Measurements from ENCODE around the gene SCNM1.

SCNM1 gene

DNA sequence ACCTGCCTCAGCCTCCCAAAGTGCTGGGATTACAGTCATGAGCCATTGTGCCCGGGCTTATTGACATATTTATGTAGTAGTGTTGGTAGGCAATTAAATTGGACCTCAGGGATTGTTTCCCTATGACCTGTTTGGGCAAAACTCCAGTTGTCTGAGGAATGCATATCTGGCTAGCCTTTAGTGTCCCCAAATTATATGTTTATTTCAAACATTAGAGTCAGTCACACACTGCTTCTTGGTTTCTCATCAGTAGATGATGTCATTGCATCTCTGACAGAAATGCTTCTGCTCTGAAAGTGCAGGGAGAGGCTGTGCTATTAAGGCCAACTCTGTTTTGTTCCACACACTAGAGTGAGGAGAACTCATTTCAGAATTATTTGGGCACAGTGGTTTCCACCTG is 44.9 kb downstream of the SCNM1 start:
- no peak for DNase-seq (ENCODE audit: extremely low read depth, low read depth)
- no peak for TF ChIP-seq CTCF (IDR thresholded peaks at IDR 0.05; ENCODE audit: low read depth, low read length)

DNA sequence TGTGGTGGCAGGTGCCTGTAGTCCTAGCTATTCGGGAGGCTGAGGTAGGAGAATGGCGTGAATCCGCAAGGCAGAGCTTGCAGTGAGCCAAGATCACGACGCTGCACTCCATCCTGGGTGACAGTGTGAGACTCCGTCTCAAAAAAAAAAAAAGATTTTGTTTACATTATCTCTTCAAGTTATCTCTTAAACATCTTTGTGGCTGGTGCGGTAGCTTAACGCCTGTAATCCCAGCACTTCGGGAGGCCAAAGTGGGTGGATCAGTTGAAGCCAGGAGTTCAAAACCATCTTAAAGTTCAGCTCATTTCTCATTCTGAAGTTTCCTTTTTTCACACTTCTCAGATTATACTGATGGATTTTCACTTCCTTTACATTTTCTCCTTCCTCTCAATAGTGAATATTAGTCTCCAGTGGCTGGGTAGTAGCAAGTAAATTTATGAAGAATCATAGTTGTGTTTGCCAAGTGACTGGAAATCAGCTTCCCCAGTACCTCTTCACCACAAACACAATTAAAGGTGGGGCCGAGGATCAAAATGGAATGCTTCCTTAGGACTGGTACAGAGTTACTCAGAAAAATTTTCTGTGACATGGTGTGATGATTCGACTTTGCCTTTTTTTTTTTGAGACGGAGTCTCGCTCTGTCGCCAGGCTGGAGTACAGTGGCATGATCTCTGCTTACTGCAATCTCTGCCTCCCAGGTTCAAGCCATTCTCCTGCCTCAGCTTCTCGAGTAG is 46.2 kb downstream of the SCNM1 start:
- TF ChIP-seq CTCF (IDR thresholded peaks at IDR 0.05; ENCODE audit: low read depth, low read length), result no peak

GRCh38 chr1:151213560-151213959 is 47.6 kb downstream of the SCNM1 start:
- no peak for TF ChIP-seq CTCF (IDR thresholded peaks at IDR 0.05; ENCODE audit: low read depth, low read length)
- no peak for DNase-seq (ENCODE audit: extremely low read depth, low read depth)

More for the DNA sequence above, 46.2 kb downstream of the SCNM1 start:
- no peak for DNase-seq (ENCODE audit: extremely low read depth, low read depth)

All from AG09319 (cell line).